Ishikawa (cell line): ENCODE results near the gene SPDYE4.

Experiments
- CEBPB ChIP-seq: IDR thresholded peaks from 2 replicates; pipeline ENCODE4 v1.6.1; 2012
- CREB1 ChIP-seq: IDR thresholded peaks from 2 replicates; pipeline ENCODE4 v1.6.1; 2012; ENCODE audit warnings: low read depth
- EGR1 ChIP-seq: IDR thresholded peaks from 2 replicates; pipeline ENCODE4 v1.6.1; 2012
- EP300 ChIP-seq: IDR thresholded peaks from 2 replicates; pipeline ENCODE4 v1.6.1; 2012; ENCODE audit warnings: borderline replicate concordance
- FOXM1 ChIP-seq: IDR thresholded peaks from 2 replicates; pipeline ENCODE4 v1.6.1; 2012; ENCODE audit warnings: low read depth, borderline replicate concordance
- NFIC ChIP-seq: IDR thresholded peaks from 2 replicates; pipeline ENCODE4 v1.6.1; 2012
- RAD21 ChIP-seq: IDR thresholded peaks from 2 replicates; pipeline ENCODE4 v1.6.1; 2012; ENCODE audit warnings: low read depth
- TAF1 ChIP-seq: IDR thresholded peaks from 2 replicates; pipeline ENCODE4 v1.6.1; 2012; ENCODE audit warnings: low read depth, mild to moderate bottlenecking
- TCF12 ChIP-seq: IDR thresholded peaks from 2 replicates; pipeline ENCODE4 v1.6.1; 2012; ENCODE audit warnings: low read depth
- TEAD4 ChIP-seq: IDR thresholded peaks from 2 replicates; pipeline ENCODE4 v1.6.1; 2012
- USF1 ChIP-seq: IDR thresholded peaks from 2 replicates; pipeline ENCODE4 v1.6.1; 2012
- YY1 ChIP-seq: IDR thresholded peaks from 2 replicates; pipeline ENCODE4 v1.6.1; 2012; ENCODE audit warnings: low read depth
- ZBTB7A ChIP-seq: IDR thresholded peaks from 2 replicates; pipeline ENCODE4 v1.6.1; 2012; ENCODE audit warnings: low read depth
- TF ChIP-seq, protein P1 (sequence below): IDR thresholded peaks from 2 replicates; pipeline ENCODE4 v1.6.1; 2012; ENCODE audit warnings: low read depth, mild to moderate bottlenecking
- TF ChIP-seq, protein P2 (sequence below): IDR thresholded peaks from 2 replicates; pipeline ENCODE4 v1.6.1; 2012

Gene SPDYE4

GRCh38 chr17:8749616-8750015 is 8.7 kb downstream of the SPDYE4 start:
- TF ChIP-seq YY1 = no peak
- TF ChIP-seq TAF1 = no peak
- TF ChIP-seq RAD21 = no peak
- TF ChIP-seq EGR1 = no peak
- TF ChIP-seq, protein P1, sequence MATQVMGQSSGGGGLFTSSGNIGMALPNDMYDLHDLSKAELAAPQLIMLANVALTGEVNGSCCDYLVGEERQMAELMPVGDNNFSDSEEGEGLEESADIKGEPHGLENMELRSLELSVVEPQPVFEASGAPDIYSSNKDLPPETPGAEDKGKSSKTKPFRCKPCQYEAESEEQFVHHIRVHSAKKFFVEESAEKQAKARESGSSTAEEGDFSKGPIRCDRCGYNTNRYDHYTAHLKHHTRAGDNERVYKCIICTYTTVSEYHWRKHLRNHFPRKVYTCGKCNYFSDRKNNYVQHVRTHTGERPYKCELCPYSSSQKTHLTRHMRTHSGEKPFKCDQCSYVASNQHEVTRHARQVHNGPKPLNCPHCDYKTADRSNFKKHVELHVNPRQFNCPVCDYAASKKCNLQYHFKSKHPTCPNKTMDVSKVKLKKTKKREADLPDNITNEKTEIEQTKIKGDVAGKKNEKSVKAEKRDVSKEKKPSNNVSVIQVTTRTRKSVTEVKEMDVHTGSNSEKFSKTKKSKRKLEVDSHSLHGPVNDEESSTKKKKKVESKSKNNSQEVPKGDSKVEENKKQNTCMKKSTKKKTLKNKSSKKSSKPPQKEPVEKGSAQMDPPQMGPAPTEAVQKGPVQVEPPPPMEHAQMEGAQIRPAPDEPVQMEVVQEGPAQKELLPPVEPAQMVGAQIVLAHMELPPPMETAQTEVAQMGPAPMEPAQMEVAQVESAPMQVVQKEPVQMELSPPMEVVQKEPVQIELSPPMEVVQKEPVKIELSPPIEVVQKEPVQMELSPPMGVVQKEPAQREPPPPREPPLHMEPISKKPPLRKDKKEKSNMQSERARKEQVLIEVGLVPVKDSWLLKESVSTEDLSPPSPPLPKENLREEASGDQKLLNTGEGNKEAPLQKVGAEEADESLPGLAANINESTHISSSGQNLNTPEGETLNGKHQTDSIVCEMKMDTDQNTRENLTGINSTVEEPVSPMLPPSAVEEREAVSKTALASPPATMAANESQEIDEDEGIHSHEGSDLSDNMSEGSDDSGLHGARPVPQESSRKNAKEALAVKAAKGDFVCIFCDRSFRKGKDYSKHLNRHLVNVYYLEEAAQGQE = no peak
- no peak for TF ChIP-seq ZBTB7A
- no peak for TF ChIP-seq FOXM1
- TF ChIP-seq EP300 = no peak
- TF ChIP-seq USF1 = no peak
- no peak for TF ChIP-seq NFIC
- TF ChIP-seq TEAD4 = no peak
- no peak for TF ChIP-seq CEBPB
- TF ChIP-seq, protein P2, sequence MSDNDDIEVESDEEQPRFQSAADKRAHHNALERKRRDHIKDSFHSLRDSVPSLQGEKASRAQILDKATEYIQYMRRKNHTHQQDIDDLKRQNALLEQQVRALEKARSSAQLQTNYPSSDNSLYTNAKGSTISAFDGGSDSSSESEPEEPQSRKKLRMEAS = no peak
- TF ChIP-seq CREB1 = no peak
- no peak for TF ChIP-seq TCF12

- no peak for TF ChIP-seq FOXM1
- no peak for TF ChIP-seq YY1
- no peak for TF ChIP-seq TEAD4
- no peak for TF ChIP-seq CEBPB
- TF ChIP-seq, protein P1 = no peak
- TF ChIP-seq EGR1 = no peak
- no peak for TF ChIP-seq RAD21
- TF ChIP-seq CREB1 = no peak
- TF ChIP-seq, protein P2 = no peak
- TF ChIP-seq TAF1 = no peak
- TF ChIP-seq TCF12 = no peak
- TF ChIP-seq USF1 = no peak
Measured at GRCh38 chr17:8747742-8748141, 10.6 kb downstream of the SPDYE4 start.

DNA sequence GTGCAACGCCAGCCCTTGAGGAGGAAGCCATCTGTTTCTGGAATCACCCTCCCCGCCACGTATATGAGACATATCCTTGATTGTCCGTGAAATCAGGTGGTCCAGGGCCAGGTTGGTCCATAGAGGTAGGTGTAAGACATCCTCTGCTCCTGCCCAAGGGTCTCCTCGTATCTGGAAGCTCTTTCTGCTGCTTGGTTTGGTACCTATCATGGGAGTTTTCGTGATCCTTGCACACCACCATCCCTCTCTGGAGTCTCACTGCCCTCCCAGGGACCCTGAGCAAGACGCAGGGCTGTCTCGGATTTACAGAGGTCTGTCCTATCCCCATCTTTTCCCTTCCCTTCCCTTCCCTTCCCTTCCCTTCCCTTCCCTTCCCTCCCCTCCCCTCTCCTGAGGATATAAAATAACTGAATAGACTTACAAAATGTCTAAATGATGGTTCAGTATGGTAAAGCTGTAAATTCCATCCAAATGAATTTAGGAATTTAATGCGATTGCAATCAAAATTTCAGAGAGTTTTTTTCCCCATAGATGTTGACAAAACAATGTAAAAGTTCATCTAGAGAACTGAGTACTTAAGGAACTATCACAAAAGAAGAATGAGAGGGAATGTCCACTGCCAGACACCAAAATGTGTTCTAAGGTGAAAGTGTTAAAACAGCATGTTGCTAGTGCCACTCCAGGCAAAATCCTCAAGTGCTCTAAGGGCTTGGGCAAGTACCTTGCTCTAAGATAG is 11.7 kb downstream of the SPDYE4 start:
- TF ChIP-seq CREB1 (no peak), ZBTB7A (no peak), NFIC (no peak), USF1 (no peak), EP300 (no peak), FOXM1 (no peak), TCF12 (no peak), TAF1 (no peak), CEBPB (no peak), RAD21 (no peak), YY1 (no peak), TEAD4 (no peak)
- TF ChIP-seq, protein P2 = no peak
- TF ChIP-seq, protein P1 = no peak
